Measurements from ENCODE around the gene PARL. TPM values are rescaled to one million over a fixed set of nuclear protein-coding genes. Genes with fewer than 3 reads are reported as not detected.

PARL gene
- total and polyA plus RNA-seq, 2 donors (not counting 1 experiment from before 2014, with no cell fraction given): 30.2 to 55.9 TPM

GRCh38 chr3:183924543-183924942 lies 39.9 kb upstream of the PARL start:
- Histone ChIP-seq H3K9ac (ENCODE audit: insufficient read depth, low read length) (no peak overlapping the region), H3K4me1 (ENCODE audit: control insufficient read depth, extremely low read depth, insufficient read depth, low read length) (no peaks in the 10 kb centered on the region), H3K36me3 (ENCODE audit: control insufficient read depth, insufficient read depth, low read length) (peaks cover 3% of the 10 kb centered on the region), H3K9me3 (ENCODE audit: control insufficient read depth, insufficient read depth, low read depth, low read length) (no peaks in the 10 kb centered on the region), H2AFZ (ENCODE audit: low read length) (no peak overlapping the region), H3K4me2 (ENCODE audit: extremely low read depth, insufficient read depth, low read length) (no peak overlapping the region), H3K27me3 (ENCODE audit: control insufficient read depth, insufficient read depth, low read length) (no peaks in the 10 kb centered on the region), H3K4me3 (replicated peaks in 1 of 4; ENCODE audit: control extremely low read depth in 1 of 4, insufficient read depth in 1 of 4, low read depth in 3 of 4, low read length in 4 of 4) (no peak overlapping the region), H3K27ac (ENCODE audit: insufficient read depth, low read length) (no peak overlapping the region), H4K20me1 (ENCODE audit: control insufficient read depth, extremely low read depth, insufficient read depth, low read length) (no peaks in the 10 kb centered on the region), H3K79me2 (ENCODE audit: control insufficient read depth, insufficient read depth, low read length) (no peaks in the 10 kb centered on the region)
- DNase-seq (ENCODE audit: low read depth in 2 of 2): peak in 1 of 2 donors; percentile 8
- TF ChIP-seq EZH2 (IDR thresholded peaks at IDR 0.05; ENCODE audit: low read length, missing control alignments): no peak
- TF ChIP-seq CTCF (conservative IDR thresholded peaks at IDR 0.05 in 1 of 2, IDR thresholded peaks at IDR 0.05 in 1 of 2; ENCODE audit: low read depth in 1 of 2, low read length in 2 of 2): no peak

GRCh38 chr3:183922421-183922820 lies 37.7 kb upstream of the PARL start:
- H4K20me1 ChIP-seq (ENCODE audit: control insufficient read depth, extremely low read depth, insufficient read depth, low read length): no peaks in the 10 kb centered on the region

GRCh38 chr3:183921096-183921495 lies 36.4 kb upstream of the PARL start:
- H3K9me3 ChIP-seq (ENCODE audit: control insufficient read depth, insufficient read depth, low read depth, low read length): no peaks in the 10 kb centered on the region
- H3K4me2 ChIP-seq (ENCODE audit: extremely low read depth, insufficient read depth, low read length): no peak overlapping the region
- H3K79me2 ChIP-seq (ENCODE audit: control insufficient read depth, insufficient read depth, low read length): no peaks in the 10 kb centered on the region
- H3K27me3 ChIP-seq (ENCODE audit: control insufficient read depth, insufficient read depth, low read length): no peaks in the 10 kb centered on the region
- no peak overlapping the region for H3K4me3 ChIP-seq (replicated peaks in 1 of 4; ENCODE audit: control extremely low read depth in 1 of 4, insufficient read depth in 1 of 4, low read depth in 3 of 4, low read length in 4 of 4)
- H4K20me1 ChIP-seq (ENCODE audit: control insufficient read depth, extremely low read depth, insufficient read depth, low read length): no peaks in the 10 kb centered on the region
- no peak overlapping the region for H3K27ac ChIP-seq (ENCODE audit: insufficient read depth, low read length)
- TF ChIP-seq EZH2 (IDR thresholded peaks at IDR 0.05; ENCODE audit: low read length, missing control alignments): no peak
- no peak for TF ChIP-seq CTCF (conservative IDR thresholded peaks at IDR 0.05 in 1 of 2, IDR thresholded peaks at IDR 0.05 in 1 of 2; ENCODE audit: low read depth in 1 of 2, low read length in 2 of 2)
- H2AFZ ChIP-seq (ENCODE audit: low read length): no peak overlapping the region
- peaks cover 2% of the 10 kb centered on the region for H3K36me3 ChIP-seq (ENCODE audit: control insufficient read depth, insufficient read depth, low read length)
- DNase-seq (ENCODE audit: low read depth in 2 of 2): no peak
- no peaks in the 10 kb centered on the region for H3K4me1 ChIP-seq (ENCODE audit: control insufficient read depth, extremely low read depth, insufficient read depth, low read length)
- H3K9ac ChIP-seq (ENCODE audit: insufficient read depth, low read length): no peak overlapping the region

More at GRCh38 chr3:183922421-183922820, 37.7 kb upstream of the PARL start:
- no peak overlapping the region for H2AFZ ChIP-seq (ENCODE audit: low read length)
- H3K27me3 ChIP-seq (ENCODE audit: control insufficient read depth, insufficient read depth, low read length): no peaks in the 10 kb centered on the region
- no peak overlapping the region for H3K27ac ChIP-seq (ENCODE audit: insufficient read depth, low read length)
- H3K36me3 ChIP-seq (ENCODE audit: control insufficient read depth, insufficient read depth, low read length): peaks cover 2% of the 10 kb centered on the region
- DNase-seq (ENCODE audit: low read depth in 2 of 2): no peak
- H3K79me2 ChIP-seq (ENCODE audit: control insufficient read depth, insufficient read depth, low read length): no peaks in the 10 kb centered on the region
- H3K9ac ChIP-seq (ENCODE audit: insufficient read depth, low read length): no peak overlapping the region
- no peak overlapping the region for H3K4me2 ChIP-seq (ENCODE audit: extremely low read depth, insufficient read depth, low read length)
- no peak overlapping the region for H3K4me3 ChIP-seq (replicated peaks in 1 of 4; ENCODE audit: control extremely low read depth in 1 of 4, insufficient read depth in 1 of 4, low read depth in 3 of 4, low read length in 4 of 4)
- no peaks in the 10 kb centered on the region for H3K4me1 ChIP-seq (ENCODE audit: control insufficient read depth, extremely low read depth, insufficient read depth, low read length)
- H3K9me3 ChIP-seq (ENCODE audit: control insufficient read depth, insufficient read depth, low read depth, low read length): no peaks in the 10 kb centered on the region
- TF ChIP-seq EZH2 (IDR thresholded peaks at IDR 0.05; ENCODE audit: low read length, missing control alignments) (no peak), CTCF (conservative IDR thresholded peaks at IDR 0.05 in 1 of 2, IDR thresholded peaks at IDR 0.05 in 1 of 2; ENCODE audit: low read depth in 1 of 2, low read length in 2 of 2) (no peak)
